T-helper 17 cell (primary cell): ENCODE measurements around the gene LBR. TPM values are rescaled to one million over a fixed set of nuclear protein-coding genes. Genes with fewer than 3 reads are reported as not detected.

Experiments used
- ATAC-seq: fragments of 150-1000 bp; cut with Tn5 transposase; 2 replicates; pipeline ENCODE4 v1.10.0; 2021; ENCODE audit warnings: mild to moderate bottlenecking, moderate library complexity
- DNase-seq, 3 donors: peaks; one replicate each; pipeline versions ENCODE4 v3.0.0 to v3.0.0-alpha.2; 2020 to 2021
- H3K9me3 ChIP-seq: one replicate; pipeline ENCODE4 v1.7.0; 2013; ENCODE audit warnings: low read length, mild to moderate bottlenecking; ENCODE audit not compliant: control insufficient read depth, poor library complexity, severe bottlenecking
- H3K27ac Mint-ChIP-seq: one replicate; pipeline ENCODE4 v1.8.0; 2022; ENCODE audit warnings: mild to moderate bottlenecking, moderate library complexity, mixed read lengths
- H3K27me3 Mint-ChIP-seq: one replicate; pipeline ENCODE4 v1.8.0; 2022; ENCODE audit warnings: mixed read lengths
- H3K36me3 Mint-ChIP-seq: one replicate; pipeline ENCODE4 v1.8.0; 2022; ENCODE audit warnings: low read depth, mixed read lengths
- H3K4me1 Mint-ChIP-seq: one replicate; pipeline ENCODE4 v1.8.0; 2022; ENCODE audit warnings: mild to moderate bottlenecking, mixed read lengths
- H3K4me3 Mint-ChIP-seq: one replicate; pipeline ENCODE4 v1.8.0; 2022; ENCODE audit warnings: mild to moderate bottlenecking, moderate library complexity, mixed read lengths
- total RNA-seq, 4 donors: library from RNA in 2 of 4; stranded (reverse) in 2 of 4; gene quantifications; one replicate each; pipeline ENCODE4 v1.2.3 and lab custom pipeline; 2022 to 2026

LBR gene
- total RNA-seq, 2 donors from 2014 or later, result 116 to 121 TPM

GRCh38 chr1:225380691-225381090 is 47.1 kb downstream of the LBR start:
- H3K4me1 Mint-ChIP-seq, result peaks cover 2% of the 10 kb centered on the region
- H3K27ac Mint-ChIP-seq, result peak overlapping the region; percentile 67
- DNase-seq (no peak), ATAC-seq (no peak)
- no peaks in the 10 kb centered on the region for H3K36me3 Mint-ChIP-seq
- H3K4me3 Mint-ChIP-seq, result no peak overlapping the region
- H3K9me3 ChIP-seq, result no peaks in the 10 kb centered on the region
- H3K27me3 Mint-ChIP-seq, result no peaks in the 10 kb centered on the region

DNA sequence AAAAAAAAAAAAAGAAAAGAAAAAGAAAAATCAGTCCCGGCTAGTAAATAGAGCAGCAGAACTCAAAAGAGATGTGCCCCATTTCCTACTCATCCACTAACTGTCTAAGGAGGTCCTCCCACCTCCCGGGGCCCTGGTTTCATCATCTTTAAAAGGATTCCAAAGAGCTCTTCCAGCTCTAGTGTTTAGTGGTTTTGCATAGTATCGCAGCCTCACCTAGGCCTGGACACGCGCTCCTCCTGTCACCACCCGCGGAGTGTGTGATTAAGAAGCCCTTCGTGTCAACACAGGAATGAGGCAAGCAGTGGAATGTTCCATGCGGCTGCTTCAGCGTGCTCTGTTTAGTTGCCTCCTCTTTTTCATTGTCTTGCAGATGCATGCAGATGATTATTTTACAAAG is 49.0 kb downstream of the LBR start:
- Mint-ChIP-seq H3K4me3 (no peak overlapping the region), H3K27me3 (no peaks in the 10 kb centered on the region), H3K27ac (no peak overlapping the region), H3K36me3 (no peaks in the 10 kb centered on the region), H3K4me1 (peaks cover 2% of the 10 kb centered on the region)
- ATAC-seq (no peak), DNase-seq (no peak)
- no peaks in the 10 kb centered on the region for H3K9me3 ChIP-seq

- no peaks in the 10 kb centered on the region for H3K9me3 ChIP-seq
- ATAC-seq (no peak), DNase-seq (no peak)
- Mint-ChIP-seq H3K4me1 (peaks cover under 1% of the 10 kb centered on the region), H3K36me3 (no peaks in the 10 kb centered on the region), H3K27me3 (no peaks in the 10 kb centered on the region), H3K27ac (no peak overlapping the region), H3K4me3 (no peak overlapping the region)
These were observed 52.8 kb downstream of the LBR start for GRCh38 chr1:225374996-225375395.

GRCh38 chr1:225373155-225373554 is 54.7 kb downstream of the LBR start:
- Mint-ChIP-seq H3K27me3 (peaks cover 3% of the 10 kb centered on the region), H3K36me3 (no peaks in the 10 kb centered on the region), H3K27ac (no peak overlapping the region), H3K4me1 (no peaks in the 10 kb centered on the region), H3K4me3 (no peak overlapping the region)
- no peak for DNase-seq
- no peaks in the 10 kb centered on the region for H3K9me3 ChIP-seq
- no peak for ATAC-seq

DNA sequence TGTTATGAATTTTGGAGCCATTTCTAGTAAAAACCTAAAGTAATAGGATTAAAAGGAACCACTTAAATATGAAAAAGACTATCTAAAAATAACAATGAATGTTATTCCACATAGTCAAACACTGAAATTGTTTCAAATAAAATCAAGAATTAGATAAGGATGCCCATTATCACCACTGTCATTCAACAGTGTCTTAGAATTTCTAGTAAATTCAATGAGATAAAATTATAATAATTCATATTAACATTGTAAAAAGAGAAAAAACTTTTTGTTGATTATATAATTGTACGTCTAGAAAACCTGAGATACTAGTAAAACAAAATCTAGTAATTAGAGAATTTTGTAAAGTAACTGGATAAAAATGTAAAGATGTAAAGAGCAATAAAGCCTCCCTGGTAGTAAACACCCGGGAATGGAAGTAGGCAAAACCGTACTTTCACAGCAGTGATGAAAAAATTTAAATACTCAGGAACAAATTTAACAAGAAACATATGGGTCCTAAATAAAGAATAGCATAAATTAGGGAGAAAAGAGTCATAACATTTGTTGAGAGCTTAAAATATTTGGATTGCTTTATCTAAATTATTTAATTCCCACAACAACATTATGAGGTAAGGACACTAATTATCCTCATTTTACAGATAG is 56.4 kb downstream of the LBR start:
- no peaks in the 10 kb centered on the region for H3K4me1 Mint-ChIP-seq
- ATAC-seq (no peak), DNase-seq (no peak)
- H3K9me3 ChIP-seq, result no peaks in the 10 kb centered on the region
- H3K4me3 Mint-ChIP-seq, result no peak overlapping the region
- H3K27me3 Mint-ChIP-seq, result peaks cover 15% of the 10 kb centered on the region
- no peak overlapping the region for H3K27ac Mint-ChIP-seq
- no peaks in the 10 kb centered on the region for H3K36me3 Mint-ChIP-seq

DNA sequence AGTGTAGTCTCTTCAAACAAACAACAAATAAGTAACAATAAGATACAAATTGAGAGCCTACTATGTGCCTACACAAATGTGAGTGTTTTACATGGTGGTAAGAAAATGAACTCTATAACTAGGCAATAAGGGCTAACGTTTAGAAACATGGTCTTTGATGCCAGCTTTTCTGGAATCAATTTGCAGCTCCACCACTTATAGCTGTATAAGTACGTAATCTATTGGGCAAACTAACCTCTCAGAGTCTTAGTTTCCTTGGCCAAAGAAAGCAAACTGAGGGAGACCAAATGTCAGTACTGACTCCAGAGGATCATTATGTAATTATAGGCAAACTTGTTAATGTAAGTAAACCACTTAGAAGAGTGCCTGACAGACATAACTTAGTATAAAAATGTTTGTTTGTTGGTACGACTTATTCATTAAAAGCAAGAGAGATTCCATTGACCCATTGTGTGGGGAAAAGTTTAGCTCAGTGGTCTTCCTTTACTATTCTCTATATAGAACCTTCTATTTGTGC is 59.7 kb downstream of the LBR start:
- H3K27me3 Mint-ChIP-seq, result peaks cover 27% of the 10 kb centered on the region
- H3K36me3 Mint-ChIP-seq, result no peaks in the 10 kb centered on the region
- DNase-seq (no peak), ATAC-seq (no peak)
- no peaks in the 10 kb centered on the region for H3K9me3 ChIP-seq
- H3K4me3 Mint-ChIP-seq, result no peak overlapping the region
- H3K4me1 Mint-ChIP-seq, result no peaks in the 10 kb centered on the region
- H3K27ac Mint-ChIP-seq, result no peak overlapping the region

- H3K4me3 Mint-ChIP-seq, result no peak overlapping the region
- no peaks in the 10 kb centered on the region for H3K4me1 Mint-ChIP-seq
- DNase-seq (no peak), ATAC-seq (no peak)
- peaks cover 27% of the 10 kb centered on the region for H3K27me3 Mint-ChIP-seq
- H3K9me3 ChIP-seq, result no peaks in the 10 kb centered on the region
- H3K27ac Mint-ChIP-seq, result no peak overlapping the region
- H3K36me3 Mint-ChIP-seq, result no peaks in the 10 kb centered on the region
These were observed 61.3 kb downstream of the LBR start for GRCh38 chr1:225366552-225366951.

DNA sequence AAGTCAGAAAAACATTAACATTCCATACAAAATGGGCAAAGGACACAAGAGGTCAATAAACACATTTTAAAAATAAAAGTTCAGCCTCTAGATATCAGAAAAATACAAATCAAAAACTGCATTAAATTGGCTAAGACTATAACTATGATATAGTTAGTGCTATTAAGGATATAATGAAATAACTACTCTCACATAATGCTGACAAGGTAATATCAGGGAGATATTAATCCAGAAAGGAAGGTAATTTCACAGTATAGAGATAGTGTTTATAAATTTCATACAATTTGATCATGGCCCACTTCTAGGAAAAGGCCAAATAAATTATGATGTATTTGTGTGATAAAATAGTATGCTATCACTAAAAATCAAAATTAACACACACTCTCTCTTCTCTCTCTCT is 61.8 kb downstream of the LBR start:
- Mint-ChIP-seq H3K27me3 (peaks cover 27% of the 10 kb centered on the region), H3K36me3 (no peaks in the 10 kb centered on the region), H3K27ac (no peak overlapping the region), H3K4me3 (no peak overlapping the region), H3K4me1 (no peaks in the 10 kb centered on the region)
- H3K9me3 ChIP-seq, result no peaks in the 10 kb centered on the region
- ATAC-seq (no peak), DNase-seq (no peak)

DNA sequence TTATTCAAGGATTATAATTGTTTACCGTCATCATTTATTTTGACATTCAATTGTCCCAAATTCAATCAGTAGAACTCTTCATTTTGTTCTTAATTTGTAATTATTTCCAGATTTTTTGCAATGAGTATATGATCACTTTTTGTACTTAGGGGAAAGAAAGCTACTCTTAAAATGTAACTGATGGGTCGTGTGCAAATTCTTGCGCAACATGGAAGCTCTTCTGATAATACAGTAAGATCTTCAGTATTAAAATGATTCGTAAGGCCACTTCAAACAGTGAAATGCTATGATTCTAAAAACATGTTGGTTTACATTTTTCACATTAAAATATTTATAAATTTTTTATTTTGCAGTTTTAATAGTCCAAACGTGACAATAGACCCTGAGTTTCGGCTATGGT is 63.4 kb downstream of the LBR start:
- Mint-ChIP-seq H3K4me3 (no peak overlapping the region), H3K27ac (no peak overlapping the region), H3K36me3 (no peaks in the 10 kb centered on the region), H3K4me1 (no peaks in the 10 kb centered on the region), H3K27me3 (peaks cover 41% of the 10 kb centered on the region)
- no peaks in the 10 kb centered on the region for H3K9me3 ChIP-seq
- ATAC-seq, result no peak
- DNase-seq, result no peak

GRCh38 chr1:225362805-225363204 is 65.0 kb downstream of the LBR start:
- Mint-ChIP-seq H3K27ac (no peak overlapping the region), H3K27me3 (peaks cover 51% of the 10 kb centered on the region), H3K36me3 (no peaks in the 10 kb centered on the region), H3K4me1 (no peaks in the 10 kb centered on the region), H3K4me3 (no peak overlapping the region)
- no peaks in the 10 kb centered on the region for H3K9me3 ChIP-seq
- no peak for ATAC-seq
- DNase-seq, result no peak

DNA sequence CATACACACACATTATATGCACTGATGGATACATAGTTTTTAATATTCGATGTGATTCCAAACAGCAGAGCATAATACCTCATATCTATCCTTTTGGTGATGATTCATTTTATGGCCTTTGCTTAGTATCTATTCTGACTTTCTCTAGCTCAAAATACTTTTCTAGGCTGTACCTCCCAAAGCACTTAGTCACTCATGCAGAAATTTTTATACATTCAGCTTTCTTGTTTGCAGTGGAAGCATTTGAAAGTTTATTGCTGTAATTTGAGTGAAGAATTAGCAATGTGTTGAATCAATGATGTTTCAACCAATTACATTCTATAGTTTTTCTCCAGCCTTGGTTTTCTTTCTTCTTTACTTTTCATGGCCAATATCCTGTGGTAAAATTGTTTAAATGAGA is 66.7 kb downstream of the LBR start:
- no peak for ATAC-seq
- H3K9me3 ChIP-seq, result no peaks in the 10 kb centered on the region
- no peaks in the 10 kb centered on the region for H3K36me3 Mint-ChIP-seq
- peaks cover 50% of the 10 kb centered on the region for H3K27me3 Mint-ChIP-seq
- H3K27ac Mint-ChIP-seq, result no peak overlapping the region
- DNase-seq, result no peak
- no peaks in the 10 kb centered on the region for H3K4me1 Mint-ChIP-seq
- no peak overlapping the region for H3K4me3 Mint-ChIP-seq

DNA sequence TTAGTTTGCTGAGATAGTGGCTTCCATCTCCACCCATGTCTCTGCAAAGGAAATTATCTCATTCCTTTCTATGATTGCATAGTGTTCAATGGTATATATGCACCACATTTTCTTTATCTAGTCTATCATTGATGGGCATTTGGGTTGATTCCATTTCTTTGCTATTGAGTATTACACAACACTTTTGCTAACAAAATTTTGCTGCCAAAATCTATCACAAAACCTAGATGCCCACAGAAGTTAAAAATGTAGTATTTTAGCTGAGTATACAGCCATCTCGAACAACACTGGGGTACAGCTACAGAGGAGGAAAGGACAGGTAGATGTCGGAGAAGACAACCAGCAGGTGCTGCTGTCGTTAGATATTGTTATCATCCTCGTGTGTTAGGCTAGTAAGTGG is 67.7 kb downstream of the LBR start:
- H3K27ac Mint-ChIP-seq, result no peak overlapping the region
- DNase-seq (no peak), ATAC-seq (no peak)
- H3K4me3 Mint-ChIP-seq, result no peak overlapping the region
- H3K36me3 Mint-ChIP-seq, result no peaks in the 10 kb centered on the region
- no peaks in the 10 kb centered on the region for H3K4me1 Mint-ChIP-seq
- peaks cover 48% of the 10 kb centered on the region for H3K27me3 Mint-ChIP-seq
- no peaks in the 10 kb centered on the region for H3K9me3 ChIP-seq

- Mint-ChIP-seq H3K4me1 (no peaks in the 10 kb centered on the region), H3K27me3 (peaks cover 60% of the 10 kb centered on the region), H3K4me3 (no peak overlapping the region), H3K36me3 (no peaks in the 10 kb centered on the region), H3K27ac (no peak overlapping the region)
- no peaks in the 10 kb centered on the region for H3K9me3 ChIP-seq
- ATAC-seq (no peak), DNase-seq (no peak)
These were observed 72.0 kb downstream of the LBR start for GRCh38 chr1:225355863-225356262.

GRCh38 chr1:225354906-225355305 is 72.9 kb downstream of the LBR start:
- Mint-ChIP-seq H3K27me3 (peaks cover 60% of the 10 kb centered on the region), H3K4me1 (no peaks in the 10 kb centered on the region), H3K36me3 (no peaks in the 10 kb centered on the region), H3K27ac (no peak overlapping the region), H3K4me3 (no peak overlapping the region)
- DNase-seq (no peak), ATAC-seq (no peak)
- no peaks in the 10 kb centered on the region for H3K9me3 ChIP-seq
